HCT116 (cell line): ENCODE results near the gene ESAM. TPM values are rescaled to one million over a fixed set of nuclear protein-coding genes. Genes with fewer than 3 reads are reported as not detected.
A peak's percentile ranks its signal among the peaks of the same experiment; 100 is the strongest.

Experiments used
- ATAC-seq: fragments of 200-7000 bp; cut with Tn5 transposase; 2 replicates; pipeline ENCODE4 v1.9.1; 2020; ENCODE audit warnings: mild to moderate bottlenecking, moderate library complexity
- BruUV-seq: library from RNA; stranded (reverse); fragments of 400-500 nt; replicated peaks from 2 replicates; lab custom pipeline; 2021; lab: Mats Ljungman, UMichigan
- CTCF ChIA-PET: fragments of 300-600 bp; sonication (Branson Sonifier 250); formaldehyde crosslinking; loops from one replicate; lab custom pipeline; 2021; ENCODE audit warnings: antibody characterized with exemption; lab: Charles Lee
- POLR2A ChIA-PET: fragments of 300-600, 350-600 bp; sonication (Branson Sonifier 250); formaldehyde crosslinking; loops from one replicate; lab custom pipeline; 2021; ENCODE audit warnings: antibody characterized with exemption; lab: Charles Lee
- RAD21 ChIA-PET, 2 experiments: fragments of 300-600 bp; sonication (Branson Sonifier 250); formaldehyde crosslinking; loops; one replicate each; lab custom pipeline; 2023; ENCODE audit warnings: low total read pairs in 2 of 2; ENCODE audit not compliant: uncharacterized antibody in 2 of 2, unreplicated experiment in 2 of 2, low non-redundant PET in 1 of 2; lab: Charles Lee
- DNase-seq: peaks from one replicate; pipeline ENCODE4 v3.0.0-alpha.2; 2010; ENCODE audit warnings: low read depth, low spot score
- H2AFZ ChIP-seq: fragments of 200-600 bp; shearing (Covaris generic), sonication (generic); 2 replicates; pipeline ENCODE4 v1.6.1; 2017; ENCODE audit warnings: low read depth, mixed run types, mixed read lengths, antibody characterized with exemption, low read length; ENCODE audit not compliant: poor library complexity, severe bottlenecking
- H3K27ac ChIP-seq: 2 replicates; pipeline ENCODE4 v1.5.1; 2012; ENCODE audit warnings: low read depth, low read length
- H3K27me3 ChIP-seq: fragments of 200-600 bp; sonication (generic); 2 replicates; pipeline ENCODE4 v1.6.1; 2016; ENCODE audit warnings: mixed run types, low read length, mixed read lengths; ENCODE audit not compliant: insufficient read depth
- H3K36me3 ChIP-seq, 2 experiments: fragments of 200-500 bp in 1 of 2; fragments of 200-600 bp in 1 of 2; sonication (Bioruptor generic) in 1 of 2; sonication (generic) in 1 of 2; 2 replicates each; pipeline versions ENCODE4 v1.5.1 to v1.6.1; 2014 to 2016; ENCODE audit warnings: low read length in 2 of 2, inconsistent platforms in 1 of 2, mixed read lengths in 1 of 2, mixed run types in 1 of 2; ENCODE audit not compliant: insufficient read depth in 2 of 2, control insufficient read depth in 1 of 2
- H3K4me1 ChIP-seq, 2 experiments: fragments of 200-600 bp in 1 of 2; sonication (generic) in 1 of 2; 2 replicates each; pipeline versions ENCODE4 v1.5.1 to v1.6.1; 2012 to 2017; ENCODE audit warnings: low read length in 2 of 2, inconsistent platforms in 1 of 2, mild to moderate bottlenecking in 1 of 2, mixed read lengths in 1 of 2, mixed run types in 1 of 2, moderate library complexity in 1 of 2; ENCODE audit not compliant: insufficient read depth in 2 of 2, control insufficient read depth in 1 of 2
- H3K4me2 ChIP-seq: fragments of 200-600 bp; sonication (generic); 2 replicates; pipeline ENCODE4 v1.6.1; 2017; ENCODE audit warnings: mixed run types, low read length, mixed read lengths
- H3K4me3 ChIP-seq, 2 experiments: fragments of 200-600 bp in 1 of 2; sonication (generic) in 1 of 2; replicated peaks in 1 of 2; 2 replicates each; pipeline ENCODE4 v1.5.1; 2011 to 2016; ENCODE audit warnings: low read length in 2 of 2, control low read depth in 1 of 2, low read depth in 1 of 2, mild to moderate bottlenecking in 1 of 2, mixed read lengths in 1 of 2, mixed run types in 1 of 2
- H3K79me2 ChIP-seq: fragments of 200-600 bp; sonication (generic); 2 replicates; pipeline ENCODE4 v1.6.1; 2017; ENCODE audit warnings: mild to moderate bottlenecking, mixed run types, low read length, moderate library complexity, mixed read lengths; ENCODE audit not compliant: insufficient read depth
- H3K9ac ChIP-seq: fragments of 200-600 bp; sonication (generic); 2 replicates; pipeline ENCODE4 v1.6.1; 2016; ENCODE audit warnings: low read length, mixed read lengths
- H3K9me2 ChIP-seq: fragments of 200-600 bp; sonication (generic), shearing (Covaris generic); 2 replicates; pipeline ENCODE4 v1.6.1; 2017; ENCODE audit warnings: mixed run types, mild to moderate bottlenecking, moderate library complexity; ENCODE audit not compliant: insufficient read depth
- H3K9me3 ChIP-seq, 2 experiments: fragments of 200-500 bp in 1 of 2; fragments of 200-600 bp in 1 of 2; sonication (Bioruptor generic) in 1 of 2; sonication (generic) in 1 of 2; 2 replicates each; pipeline ENCODE4 v1.6.1; 2014 to 2017; ENCODE audit warnings: low read length in 2 of 2, mixed read lengths in 2 of 2, inconsistent platforms in 1 of 2, low read depth in 1 of 2, mild to moderate bottlenecking in 1 of 2, mixed run types in 1 of 2, moderate library complexity in 1 of 2; ENCODE audit not compliant: control insufficient read depth in 1 of 2, insufficient read depth in 1 of 2
- H4K20me1 ChIP-seq: fragments of 200-600 bp; sonication (generic), shearing (Covaris generic); 2 replicates; pipeline ENCODE4 v1.6.1; 2017; ENCODE audit warnings: mixed run types, mild to moderate bottlenecking, moderate library complexity; ENCODE audit not compliant: insufficient read depth
- CBX3 ChIP-seq: IDR thresholded peaks from 2 replicates; pipeline ENCODE4 v1.6.1; 2012; ENCODE audit warnings: low read depth
- CTCF ChIP-seq, 3 experiments: fragments of 200-600 bp in 1 of 3; sonication (generic) in 1 of 3; IDR thresholded peaks in 2 of 3; conservative IDR thresholded peaks in 1 of 3; 2 replicates each; pipeline ENCODE4 v1.5.1; 2012 to 2017; ENCODE audit warnings: low read depth in 2 of 3, low read length in 2 of 3, antibody characterized with exemption in 1 of 3, borderline replicate concordance in 1 of 3, control low read depth in 1 of 3, mild to moderate bottlenecking in 1 of 3, mixed read lengths in 1 of 3, mixed run types in 1 of 3, moderate library complexity in 1 of 3; ENCODE audit not compliant: insufficient read depth in 1 of 3
- EGR1 ChIP-seq: IDR thresholded peaks from 2 replicates; pipeline ENCODE4 v1.6.1; 2012; ENCODE audit warnings: low read depth
- JUND ChIP-seq: IDR thresholded peaks from 2 replicates; pipeline ENCODE4 v1.6.1; 2012
- MAX ChIP-seq: IDR thresholded peaks from 2 replicates; pipeline ENCODE4 v1.6.1; 2012
- POLR2AphosphoS5 ChIP-seq: IDR thresholded peaks from 2 replicates; pipeline ENCODE4 v1.6.1; 2011; ENCODE audit warnings: mild to moderate bottlenecking, low read depth, low read length, moderate library complexity
- RAD21 ChIP-seq: IDR thresholded peaks from 2 replicates; pipeline ENCODE4 v1.6.1; 2012; ENCODE audit warnings: low read depth, mild to moderate bottlenecking
- SIN3A ChIP-seq: IDR thresholded peaks from 2 replicates; pipeline ENCODE4 v1.6.1; 2012; ENCODE audit warnings: low read depth
- SP1 ChIP-seq: IDR thresholded peaks from 2 replicates; pipeline ENCODE4 v1.6.1; 2012; ENCODE audit warnings: low read depth
- TCF7L2 ChIP-seq: IDR thresholded peaks from 2 replicates; pipeline ENCODE4 v1.7.0; 2011; ENCODE audit warnings: borderline replicate concordance, inconsistent platforms; ENCODE audit not compliant: insufficient read depth, insufficient read length; ENCODE audit errors: extremely low read depth
- YY1 ChIP-seq: IDR thresholded peaks from 2 replicates; pipeline ENCODE4 v1.6.1; 2011; ENCODE audit warnings: low read length, low read depth, moderate library complexity, mild to moderate bottlenecking; ENCODE audit not compliant: insufficient replicate concordance; ENCODE audit errors: extremely low read depth
- ZFX ChIP-seq: fragments of 450-650 bp; IDR thresholded peaks from 2 replicates; pipeline ENCODE4 v1.6.1; 2017
- ZNF274 ChIP-seq: fragments of 200-500 bp; sonication (Bioruptor generic); IDR thresholded peaks from 2 replicates; pipeline ENCODE4 v1.6.1; 2014; ENCODE audit warnings: mild to moderate bottlenecking, low read depth, low read length, inconsistent platforms
- intact Hi-C: fragments of 100-400 bp; cut with micrococcal nuclease; formaldehyde crosslinking; loops from 2 replicates; pipeline ENCODE4 v1.10.0; 2022
- total RNA-seq: library from RNA; stranded (reverse); gene quantifications from one replicate; pipeline ENCODE4 v1.2.1, GENCODE V29; 2021; ENCODE audit not compliant: unreplicated experiment
- TF ChIP-seq, protein P1 (sequence below): IDR thresholded peaks from 2 replicates; pipeline ENCODE4 v1.6.1; 2012; ENCODE audit warnings: low read depth

Gene ESAM
- total RNA-seq, 1 experiment from 2014 or later: 6.1 TPM

DNA sequence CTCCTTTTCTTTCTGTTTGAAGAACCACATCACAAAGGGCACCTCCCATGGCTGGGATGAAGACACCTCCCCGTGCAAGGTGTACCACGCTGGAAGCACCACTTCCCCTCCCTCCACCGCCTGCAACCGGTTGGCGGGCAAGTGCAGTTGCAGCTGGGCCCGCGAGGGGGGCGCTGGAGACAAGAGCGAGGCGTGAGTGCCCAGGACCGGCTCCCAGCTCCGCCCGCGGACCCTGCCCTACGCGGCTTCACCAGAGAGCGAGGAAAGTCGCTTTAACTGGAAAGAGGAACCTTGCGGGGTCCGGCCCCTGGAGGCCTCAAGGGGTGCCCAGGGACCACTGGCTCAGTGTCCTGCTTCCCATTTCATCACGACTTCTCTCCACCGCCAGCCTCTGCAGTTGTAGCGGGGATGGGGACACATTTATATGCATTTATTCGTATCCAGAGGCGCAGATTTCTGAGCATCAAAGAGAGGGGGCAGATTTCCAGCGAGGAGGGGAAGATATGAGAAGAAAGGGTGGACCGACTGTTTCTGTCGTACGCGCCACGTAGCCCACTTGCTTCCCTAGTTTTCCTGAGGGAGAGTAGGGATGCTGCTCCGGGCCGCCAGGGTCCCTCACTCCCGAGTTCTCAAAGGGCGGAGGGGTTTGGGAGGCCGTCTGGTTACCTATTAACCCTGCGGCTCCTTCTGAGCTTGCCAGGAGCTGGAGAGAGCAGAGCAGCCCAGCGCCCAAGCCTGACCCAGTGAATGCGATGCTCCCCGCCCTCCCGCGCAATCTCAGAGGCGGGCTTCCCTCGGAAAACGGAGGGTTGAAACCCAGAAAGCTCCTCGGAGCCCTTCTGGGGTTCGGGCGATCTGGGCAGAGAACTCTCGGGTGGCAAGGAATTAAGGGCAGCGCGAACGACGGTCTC, 3.5 kb downstream of the ESAM start:
- no peaks in the 10 kb centered on the region for H3K9me2 ChIP-seq
- no peaks in the 10 kb centered on the region for H3K79me2 ChIP-seq
- RAD21 ChIA-PET: interaction anchor here in 1 of 2 experiments (0.9 kb wide), 1 partner anchor 90 kb away, joined by 4 read pairs; no protein-coding TSS in a partner anchor
- peak; percentile 42 for TF ChIP-seq YY1
- TF ChIP-seq CTCF (IDR thresholded peaks at IDR 0.05 in 2 of 3, conservative IDR thresholded peaks at IDR 0.05 in 1 of 3; ENCODE audit: borderline replicate concordance in 1 of 3, insufficient read depth in 1 of 3, low read depth in 2 of 3, low read length in 2 of 3): peak; percentile 64 to 72 (median 72); a peak in 5 of 6 replicates
- no peak for TF ChIP-seq ZFX
- no peak for TF ChIP-seq POLR2AphosphoS5
- peak; percentile 61 for TF ChIP-seq RAD21
- TF ChIP-seq EGR1: no peak
- no peak for TF ChIP-seq JUND
- peak; percentile 11 for TF ChIP-seq TCF7L2
- TF ChIP-seq SP1: no peak
- no peak for TF ChIP-seq ZNF274
- TF ChIP-seq, protein P1, sequence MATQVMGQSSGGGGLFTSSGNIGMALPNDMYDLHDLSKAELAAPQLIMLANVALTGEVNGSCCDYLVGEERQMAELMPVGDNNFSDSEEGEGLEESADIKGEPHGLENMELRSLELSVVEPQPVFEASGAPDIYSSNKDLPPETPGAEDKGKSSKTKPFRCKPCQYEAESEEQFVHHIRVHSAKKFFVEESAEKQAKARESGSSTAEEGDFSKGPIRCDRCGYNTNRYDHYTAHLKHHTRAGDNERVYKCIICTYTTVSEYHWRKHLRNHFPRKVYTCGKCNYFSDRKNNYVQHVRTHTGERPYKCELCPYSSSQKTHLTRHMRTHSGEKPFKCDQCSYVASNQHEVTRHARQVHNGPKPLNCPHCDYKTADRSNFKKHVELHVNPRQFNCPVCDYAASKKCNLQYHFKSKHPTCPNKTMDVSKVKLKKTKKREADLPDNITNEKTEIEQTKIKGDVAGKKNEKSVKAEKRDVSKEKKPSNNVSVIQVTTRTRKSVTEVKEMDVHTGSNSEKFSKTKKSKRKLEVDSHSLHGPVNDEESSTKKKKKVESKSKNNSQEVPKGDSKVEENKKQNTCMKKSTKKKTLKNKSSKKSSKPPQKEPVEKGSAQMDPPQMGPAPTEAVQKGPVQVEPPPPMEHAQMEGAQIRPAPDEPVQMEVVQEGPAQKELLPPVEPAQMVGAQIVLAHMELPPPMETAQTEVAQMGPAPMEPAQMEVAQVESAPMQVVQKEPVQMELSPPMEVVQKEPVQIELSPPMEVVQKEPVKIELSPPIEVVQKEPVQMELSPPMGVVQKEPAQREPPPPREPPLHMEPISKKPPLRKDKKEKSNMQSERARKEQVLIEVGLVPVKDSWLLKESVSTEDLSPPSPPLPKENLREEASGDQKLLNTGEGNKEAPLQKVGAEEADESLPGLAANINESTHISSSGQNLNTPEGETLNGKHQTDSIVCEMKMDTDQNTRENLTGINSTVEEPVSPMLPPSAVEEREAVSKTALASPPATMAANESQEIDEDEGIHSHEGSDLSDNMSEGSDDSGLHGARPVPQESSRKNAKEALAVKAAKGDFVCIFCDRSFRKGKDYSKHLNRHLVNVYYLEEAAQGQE: no peak
- TF ChIP-seq MAX: no peak
- no peak for TF ChIP-seq SIN3A
- TF ChIP-seq CBX3: no peak
- TF ChIP-seq, all 23 proteins: peak for 4
- intact Hi-C loops: loop anchor here (1.0 kb wide), 1 partner anchor 11 kb away; no protein-coding TSS in a partner anchor
- Histone ChIP-seq H3K27me3 (no peaks in the 10 kb centered on the region), H4K20me1 (no peaks in the 10 kb centered on the region; the same call in 1 of the 2 replicates), H3K9ac (no peak overlapping the region), H3K36me3 (no peaks in the 10 kb centered on the region), H3K9me3 (no peaks in the 10 kb centered on the region), H3K27ac (no peak overlapping the region), H2AFZ (no peak overlapping the region), H3K4me3 (peak overlapping the region; percentile 5 to 28; a peak in 3 of 4 replicates), H3K4me2 (peak overlapping the region; percentile 69), H3K4me1 (peaks cover 14 to 36% of the 10 kb centered on the region in 2 experiments)
- ChIA-PET POLR2A (interaction anchor here (1.1 kb wide), 1 partner anchor 12 kb away, joined by 5 read pairs; no protein-coding TSS in a partner anchor), CTCF (interaction anchor here (0.9 to 1.8 kb wide), 4 partner anchors 12 to 89 kb away, joined by 4 to 9 read pairs (median 6); no protein-coding TSS in a partner anchor)
- no TSS peak for BruUV-seq
- DNase-seq (peak; percentile 59), ATAC-seq (peak; percentile 79)
